ENCODE results near the gene ANKH. TPM values are rescaled to one million over a fixed set of nuclear protein-coding genes. Genes with fewer than 3 reads are reported as not detected.

The ANKH gene
- polyA plus RNA-seq, 2 of the 4 experiments (the other 2 are of a cell fraction) = 11.7 to 17.3 TPM

GRCh38 chr5:14893381-14893780 lies 21.8 kb upstream of the ANKH start:
- ATAC-seq = no peak
- no peak for FAIRE-seq
- Histone ChIP-seq H3K4me3 (no peak overlapping the region), H3K4me1 (no peaks in the 10 kb centered on the region), H3K27ac (no peak overlapping the region), H3K9me3 (no peaks in the 10 kb centered on the region), H3K4me2 (no peak overlapping the region)
- no peak for DNase-seq (ENCODE audit: low read depth in 1 of 2, low spot score in 1 of 2)
- CTCF ChIA-PET = no interaction called here
- POLR2A ChIA-PET = no interaction called here
- TF ChIP-seq HMGXB4 (CRISPR knock-in tag; IDR thresholded peaks at IDR 0.05; ENCODE audit: borderline replicate concordance) (no peak), KDM1A (IDR thresholded peaks at IDR 0.05; ENCODE audit: low read depth) (no peak), MAZ (IDR thresholded peaks at IDR 0.05; ENCODE audit: borderline replicate concordance, low read depth, low read length) (no peak), JUNB (IDR thresholded peaks at IDR 0.05) (no peak), RARB (CRISPR knock-in tag; IDR thresholded peaks at IDR 0.05) (no peak), FOXS1 (CRISPR knock-in tag; IDR thresholded peaks at IDR 0.05) (no peak), MAX (IDR thresholded peaks at IDR 0.05) (no peak), HDAC2 (IDR thresholded peaks at IDR 0.05) (no peak), POLR2AphosphoS2 (conservative IDR thresholded peaks at IDR 0.05; ENCODE audit: low read length) (no peak), CHD2 (IDR thresholded peaks at IDR 0.05; ENCODE audit: low read length, partially characterized antibody) (no peak), ATOH8 (CRISPR knock-in tag; IDR thresholded peaks at IDR 0.05; ENCODE audit: low read depth) (no peak), CHD4 (IDR thresholded peaks at IDR 0.05; ENCODE audit: borderline replicate concordance) (no peak), NPAS2 (CRISPR knock-in tag; IDR thresholded peaks at IDR 0.05; ENCODE audit: borderline replicate concordance) (no peak), ZC3H11A (IDR thresholded peaks at IDR 0.05) (no peak), ZSCAN20 (CRISPR knock-in tag; IDR thresholded peaks at IDR 0.05) (no peak), E2F6 (IDR thresholded peaks at IDR 0.05; ENCODE audit: borderline replicate concordance, low read depth) (no peak), BCL3 (IDR thresholded peaks at IDR 0.05) (no peak), NR3C1 (IDR thresholded peaks at IDR 0.05) (no peak), POLR2A (IDR thresholded peaks at IDR 0.05; ENCODE audit: low read length) (no peak)

GRCh38 chr5:14890846-14891245 lies 19.3 kb upstream of the ANKH start:
- no peak for ATAC-seq
- Histone ChIP-seq H3K4me2 (no peak overlapping the region), H3K27ac (no peak overlapping the region), H3K9me3 (no peaks in the 10 kb centered on the region), H3K4me3 (no peak overlapping the region), H3K4me1 (no peaks in the 10 kb centered on the region)
- FAIRE-seq = no peak
- TF ChIP-seq GATA3 (IDR thresholded peaks at IDR 0.05; ENCODE audit: borderline replicate concordance) (no peak), ZSCAN20 (CRISPR knock-in tag; IDR thresholded peaks at IDR 0.05) (no peak), POLR2A (IDR thresholded peaks at IDR 0.05; ENCODE audit: low read length) (no peak), EP300 (IDR thresholded peaks at IDR 0.05) (no peak), CBX8 (IDR thresholded peaks at IDR 0.05) (no peak), FOSL2 (IDR thresholded peaks at IDR 0.05) (no peak), FOSL2 (CRISPR knock-in tag; IDR thresholded peaks at IDR 0.05) (no peak), ZNF302 (CRISPR knock-in tag; IDR thresholded peaks at IDR 0.05) (no peak), SREBF2 (IDR thresholded peaks at IDR 0.05) (no peak), HEYL (CRISPR knock-in tag; IDR thresholded peaks at IDR 0.05) (no peak), RFX5 (IDR thresholded peaks at IDR 0.05) (no peak), HOXB5 (CRISPR knock-in tag; IDR thresholded peaks at IDR 0.05) (no peak), ATOH8 (CRISPR knock-in tag; IDR thresholded peaks at IDR 0.05; ENCODE audit: low read depth) (no peak), JUN (IDR thresholded peaks at IDR 0.05) (no peak), ZFP36 (IDR thresholded peaks at IDR 0.05; ENCODE audit: borderline replicate concordance, partially characterized antibody) (no peak), FOSB (CRISPR knock-in tag; IDR thresholded peaks at IDR 0.05) (no peak), PBX3 (IDR thresholded peaks at IDR 0.05) (no peak), HDAC2 (IDR thresholded peaks at IDR 0.05) (no peak), USF2 (IDR thresholded peaks at IDR 0.05) (no peak), EHF (CRISPR knock-in tag; IDR thresholded peaks at IDR 0.05) (no peak)
- POLR2A ChIA-PET = interaction anchor here (0.7 kb wide), 1 partner anchor 18 kb away, joined by 3 read pairs; no protein-coding TSS in a partner anchor
- DNase-seq (ENCODE audit: low read depth in 1 of 2, low spot score in 1 of 2) = no peak
- 83% methylated on average over 5 of the region's 5 CpGs for WGBS (ENCODE audit: missing lambda C conversion rate)
- CTCF ChIA-PET = interaction anchor here (1.1 to 1.8 kb wide), 2 partner anchors 12 to 113 kb away, joined by 3 to 7 read pairs; no protein-coding TSS in a partner anchor
